ENCODE data around the gene PTPN22.

PTPN22 gene

GRCh38 chr1:113887402-113888175 lies 16.1 kb upstream of the PTPN22 start, which contains the start of gene BCL2L15:
Gene BCL2L15, minus strand, starts transcription at chr1:113887581. Its CDS starts 206 bp downstream, at chr1:113887375.
- DNase-seq (ENCODE audit: low spot score): peak; percentile 48

- no peak for DNase-seq (ENCODE audit: low spot score)
These were observed 15.2 kb upstream of the PTPN22 start for GRCh38 chr1:113886417-113887401.

GRCh38 chr1:113881661-113882060 lies 10.1 kb upstream of the PTPN22 start:
- DNase-seq (ENCODE audit: low spot score): no peak

GRCh38 chr1:113879739-113880038 lies 8.2 kb upstream of the PTPN22 start:
- DNase-seq (ENCODE audit: low spot score): no peak

- DNase-seq (ENCODE audit: low spot score): no peak
These were observed 4.7 kb upstream of the PTPN22 start for GRCh38 chr1:113876176-113876575.

GRCh38 chr1:113875714-113876113 lies 4.2 kb upstream of the PTPN22 start:
- DNase-seq (ENCODE audit: low spot score): no peak

GRCh38 chr1:113874012-113874879 lies 2.7 kb upstream of the PTPN22 start:
- DNase-seq (ENCODE audit: low spot score): peak; percentile 64

- DNase-seq (ENCODE audit: low spot score): no peak
These were observed 865 bp upstream of the PTPN22 start for GRCh38 chr1:113872219-113872935.

GRCh38 chr1:113870778-113871177 lies 734 bp downstream of the PTPN22 start:
- no peak for DNase-seq (ENCODE audit: low spot score)

- peak; percentile 30 for DNase-seq (ENCODE audit: low spot score)
These were observed 3.0 kb downstream of the PTPN22 start for GRCh38 chr1:113868387-113869083.

- DNase-seq (ENCODE audit: low spot score): no peak
These were observed 9.9 kb downstream of the PTPN22 start for GRCh38 chr1:113861641-113862040.

GRCh38 chr1:113860891-113861290 lies 10.6 kb downstream of the PTPN22 start:
- DNase-seq (ENCODE audit: low spot score): no peak

GRCh38 chr1:113859478-113860175 lies 11.9 kb downstream of the PTPN22 start:
- no peak for DNase-seq (ENCODE audit: low spot score)

GRCh38 chr1:113858982-113859381 lies 12.5 kb downstream of the PTPN22 start:
- no peak for DNase-seq (ENCODE audit: low spot score)

GRCh38 chr1:113858418-113858817 lies 13.1 kb downstream of the PTPN22 start:
- DNase-seq (ENCODE audit: low spot score): no peak

GRCh38 chr1:113857776-113858175 lies 13.7 kb downstream of the PTPN22 start:
- no peak for DNase-seq (ENCODE audit: low spot score)

- no peak for DNase-seq (ENCODE audit: low spot score)
These were observed 15.1 kb downstream of the PTPN22 start for GRCh38 chr1:113856401-113856790.

GRCh38 chr1:113855630-113856400 lies 15.7 kb downstream of the PTPN22 start:
- no peak for DNase-seq (ENCODE audit: low spot score)

GRCh38 chr1:113854234-113854633 lies 17.3 kb downstream of the PTPN22 start:
- no peak for DNase-seq (ENCODE audit: low spot score)

All from CD4-positive, alpha-beta T cell treated with Interleukin-15 for 4 hours (primary cell).